K562 (cell line): ENCODE results near the gene CRYAA.
"Not testable (repeated sequence)": the region's sequence is repeated elsewhere in the genome, so short reads cannot be mapped to it uniquely, and the experiment has no call there.

Source experiments
- ELF4 ChIP-seq: fragments of 450-650 bp; formaldehyde crosslinking; IDR thresholded peaks from 2 replicates; pipeline ENCODE4 v1.4.0; 2022; ENCODE audit warnings: missing genetic modification characterization
- FOXK2 ChIP-seq, 2 experiments: fragments of 450-650 bp; IDR thresholded peaks in 1 of 2; conservative IDR thresholded peaks in 1 of 2; 2 replicates each; pipeline ENCODE4 v1.6.1; 2016; ENCODE audit warnings: low read depth in 2 of 2, mild to moderate bottlenecking in 1 of 2
- FOXO4 ChIP-seq: fragments of 450-650 bp; formaldehyde crosslinking; IDR thresholded peaks from 2 replicates; pipeline ENCODE4 v1.4.0; 2020; ENCODE audit warnings: mild to moderate bottlenecking, moderate library complexity
- HDAC3 ChIP-seq: fragments of 450-650 bp; IDR thresholded peaks from 2 replicates; pipeline ENCODE4 v1.6.1; 2018; ENCODE audit warnings: borderline replicate concordance, mild to moderate bottlenecking, moderate library complexity; ENCODE audit not compliant: partially characterized antibody
- KLF10 ChIP-seq: fragments of 250-450 bp; sonication (Bioruptor Pico); IDR thresholded peaks from 2 replicates; pipeline ENCODE4 v1.6.1; 2021; ENCODE audit warnings: matching md5 sums
- MYC ChIP-seq, 2 experiments: fragments of 250-450 bp in 1 of 2; sonication (Bioruptor Pico) in 1 of 2; IDR thresholded peaks; 2 replicates each; pipeline versions ENCODE4 v1.5.1 to v1.6.1; 2012 to 2021; ENCODE audit warnings: low read depth in 2 of 2, borderline replicate concordance in 1 of 2, improper control_type of control experiment in 1 of 2, low read length in 1 of 2, mild to moderate bottlenecking in 1 of 2, moderate library complexity in 1 of 2
- NR2C2 ChIP-seq, 2 experiments: fragments of 200-800 bp in 1 of 2; sonication (Bioruptor generic) in 1 of 2; sonication (generic) in 1 of 2; formaldehyde crosslinking in 1 of 2; IDR thresholded peaks; 2 replicates each; pipeline versions ENCODE4 v1.6.1 to v1.8.0; 2016 to 2022; ENCODE audit warnings: mild to moderate bottlenecking in 1 of 2, missing compliant biosample characterization in 1 of 2, missing genetic modification characterization in 1 of 2, missing genetic modification reagents in 1 of 2
- NR3C1 ChIP-seq: sonication (generic); formaldehyde crosslinking; IDR thresholded peaks from 2 replicates; pipeline ENCODE4 v1.8.1; 2022; ENCODE audit warnings: missing genetic modification reagents
- POLR2AphosphoS5 ChIP-seq: IDR thresholded peaks from 2 replicates; pipeline ENCODE4 v1.6.1; 2011; ENCODE audit warnings: mild to moderate bottlenecking, low read depth, low read length, moderate library complexity; ENCODE audit not compliant: control insufficient read depth, insufficient read depth
- REST ChIP-seq, 2 experiments: fragments of 450-650 bp; formaldehyde crosslinking in 1 of 2; IDR thresholded peaks; 2 replicates each; pipeline versions ENCODE4 v1.4.0 to v1.6.1; 2014 to 2020; ENCODE audit warnings: mild to moderate bottlenecking in 2 of 2, borderline replicate concordance in 1 of 2, low read depth in 1 of 2
- RNF2 ChIP-seq: sonication (generic); IDR thresholded peaks from 2 replicates; pipeline ENCODE4 v1.6.1; 2016
- U2AF2 ChIP-seq: fragments of 200-400 bp; formaldehyde crosslinking; optimal IDR thresholded peaks from 2 replicates; pipeline ENCODE3; 2017; ENCODE audit warnings: low read depth, mild to moderate bottlenecking, low read length
- ZFP36 ChIP-seq: fragments of 150-350 bp; IDR thresholded peaks from 2 replicates; pipeline ENCODE4 v1.6.1; 2018; ENCODE audit warnings: low read length, low read depth; ENCODE audit not compliant: partially characterized antibody
- ZZZ3 ChIP-seq: fragments of 450-650 bp; IDR thresholded peaks from 2 replicates; pipeline ENCODE4 v1.6.1; 2016; ENCODE audit warnings: antibody characterized with exemption, mild to moderate bottlenecking, moderate library complexity

- TF ChIP-seq RNF2; MYC (IDR thresholded peaks at IDR 0.05; ENCODE audit: low read depth, low read length); MYC (CRISPR knock-in tag; IDR thresholded peaks at IDR 0.05; ENCODE audit: borderline replicate concordance, low read depth); U2AF2; POLR2AphosphoS5; HDAC3; REST (IDR thresholded peaks at IDR 0.05; ENCODE audit: borderline replicate concordance); REST (CRISPR knock-in tag; IDR thresholded peaks at IDR 0.05; ENCODE audit: low read depth); ELF4 (CRISPR knock-in tag); NR3C1 (CRISPR knock-in tag); FOXK2 (conservative IDR thresholded peaks at IDR 0.05 in 1 of 2, IDR thresholded peaks at IDR 0.05 in 1 of 2; ENCODE audit: low read depth in 2 of 2); ZZZ3; NR2C2 (CRISPR knock-in tag; IDR thresholded peaks at IDR 0.05); NR2C2 (tag; IDR thresholded peaks at IDR 0.05); ZFP36; KLF10 (CRISPR knock-in tag); FOXO4: not testable (repeated sequence)
Observed at GRCh38 chr21:43174998-43175397, 6.2 kb downstream of the CRYAA start.
